Body of pancreas (tissue), 4 donors: Measurements from ENCODE around the gene PBX3.

Experiments used
- POLR2A ChIP-seq, 3 donors: fragments of 450-650 bp; IDR thresholded peaks; one replicate each; pipeline ENCODE4 v1.6.1; 2016; ENCODE audit warnings: antibody characterized with exemption in 3 of 3, mild to moderate bottlenecking in 2 of 3
- TF ChIP-seq, protein P1 (sequence below), 7 experiments: fragments of 450-650 bp in 4 of 7; fragments of 200-600 bp in 3 of 7; sonication (generic) in 3 of 7; IDR thresholded peaks; one replicate each; pipeline ENCODE4 v1.5.1; 2016 to 2019; ENCODE audit warnings: antibody characterized with exemption in 7 of 7

DNA sequence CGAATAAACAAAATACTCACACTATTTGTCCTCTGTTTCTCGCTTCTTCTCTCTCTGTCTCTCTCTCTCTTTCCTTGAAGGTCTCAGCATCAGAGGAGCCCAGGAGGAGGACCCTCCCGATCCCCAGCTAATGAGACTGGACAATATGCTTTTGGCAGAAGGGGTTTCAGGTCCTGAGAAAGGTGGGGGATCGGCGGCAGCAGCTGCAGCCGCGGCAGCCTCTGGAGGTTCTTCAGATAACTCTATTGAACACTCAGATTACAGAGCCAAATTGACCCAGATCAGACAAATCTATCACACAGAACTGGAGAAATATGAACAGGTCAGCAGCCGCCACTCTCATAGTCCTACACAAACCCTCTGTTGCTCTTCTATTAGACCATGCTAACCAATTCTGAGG, 168.4 kb downstream of the PBX3 start:
- TF ChIP-seq, protein P1, sequence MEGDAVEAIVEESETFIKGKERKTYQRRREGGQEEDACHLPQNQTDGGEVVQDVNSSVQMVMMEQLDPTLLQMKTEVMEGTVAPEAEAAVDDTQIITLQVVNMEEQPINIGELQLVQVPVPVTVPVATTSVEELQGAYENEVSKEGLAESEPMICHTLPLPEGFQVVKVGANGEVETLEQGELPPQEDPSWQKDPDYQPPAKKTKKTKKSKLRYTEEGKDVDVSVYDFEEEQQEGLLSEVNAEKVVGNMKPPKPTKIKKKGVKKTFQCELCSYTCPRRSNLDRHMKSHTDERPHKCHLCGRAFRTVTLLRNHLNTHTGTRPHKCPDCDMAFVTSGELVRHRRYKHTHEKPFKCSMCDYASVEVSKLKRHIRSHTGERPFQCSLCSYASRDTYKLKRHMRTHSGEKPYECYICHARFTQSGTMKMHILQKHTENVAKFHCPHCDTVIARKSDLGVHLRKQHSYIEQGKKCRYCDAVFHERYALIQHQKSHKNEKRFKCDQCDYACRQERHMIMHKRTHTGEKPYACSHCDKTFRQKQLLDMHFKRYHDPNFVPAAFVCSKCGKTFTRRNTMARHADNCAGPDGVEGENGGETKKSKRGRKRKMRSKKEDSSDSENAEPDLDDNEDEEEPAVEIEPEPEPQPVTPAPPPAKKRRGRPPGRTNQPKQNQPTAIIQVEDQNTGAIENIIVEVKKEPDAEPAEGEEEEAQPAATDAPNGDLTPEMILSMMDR (IDR thresholded peaks at IDR 0.05): no peak
- no peak for TF ChIP-seq POLR2A (IDR thresholded peaks at IDR 0.05)
